Uterus (tissue), 4 donors: ENCODE results near the gene P2RX3. TPM values are rescaled to one million over a fixed set of nuclear protein-coding genes. Genes with fewer than 3 reads are reported as not detected.

Source experiments
- DNase-seq, 2 donors: peaks; one replicate each; pipeline ENCODE4 v3.0.0-alpha.2; 2019 to 2020
- H3K27ac ChIP-seq, 2 donors: fragments of 200-600 bp; sonication (generic); 1 replicate in 1 of 2; 2 replicates in 1 of 2; pipeline ENCODE4 v1.5.1; 2016 to 2018
- H3K27me3 ChIP-seq, 2 donors: fragments of 200-600 bp; sonication (generic); one replicate each; pipeline ENCODE4 v1.5.1; 2018 to 2019; ENCODE audit warnings: control low read depth in 1 of 2
- H3K36me3 ChIP-seq, 2 donors: fragments of 200-600 bp; sonication (generic); one replicate each; pipeline ENCODE4 v1.5.1; 2019; ENCODE audit warnings: control low read depth in 1 of 2
- H3K4me1 ChIP-seq, 2 donors: fragments of 200-600 bp; sonication (generic); one replicate each; pipeline ENCODE4 v1.5.1; 2018 to 2019; ENCODE audit warnings: control low read depth in 1 of 2
- H3K4me3 ChIP-seq, 2 donors: fragments of 200-600 bp; sonication (generic); 1 replicate in 1 of 2; 2 replicates in 1 of 2; pipeline ENCODE4 v1.5.1; 2018 to 2019; ENCODE audit warnings: mild to moderate bottlenecking in 1 of 2
- H3K9me3 ChIP-seq, 2 donors: fragments of 200-600 bp; sonication (generic); one replicate each; pipeline ENCODE4 v1.5.1; 2019; ENCODE audit warnings: control low read depth in 1 of 2
- CTCF ChIP-seq, 4 experiments: fragments of 200-600 bp in 2 of 4; fragments of 450-650 bp in 2 of 4; sonication (generic) in 2 of 4; IDR thresholded peaks; one replicate each; pipeline ENCODE4 v1.5.1; 2016 to 2019; ENCODE audit warnings: antibody characterized with exemption in 4 of 4, mild to moderate bottlenecking in 2 of 4, moderate library complexity in 1 of 4
- POLR2A ChIP-seq, 2 donors: fragments of 450-650 bp; IDR thresholded peaks; one replicate each; pipeline ENCODE4 v1.6.1; 2016; ENCODE audit warnings: antibody characterized with exemption in 2 of 2, mild to moderate bottlenecking in 1 of 2, moderate library complexity in 1 of 2
- intact Hi-C: fragments of 100-400 bp; cut with DNase I; formaldehyde crosslinking; loops from one replicate; pipeline ENCODE4 v1.15.1; 2023; ENCODE audit warnings: low total_unique reads
- total RNA-seq, 4 donors: library from RNA; depleted of rRNA in 3 of 4; stranded (reverse); fragments of >200 nt in 3 of 4; gene quantifications; one replicate each; pipeline versions ENCODE4 v1.1.0 to v1.2.4, GENCODE V29; 2014 to 2023
- donor health status: DM: yes; HTN: yes; CAD: no.

The P2RX3 gene
- total RNA-seq, 4 donors from 2014 or later: 0.69 TPM; not detected in 3

- TF ChIP-seq POLR2A (IDR thresholded peaks at IDR 0.05) (no peak), CTCF (IDR thresholded peaks at IDR 0.05) (no peak)
- no peak overlapping the region for H3K4me3 ChIP-seq
- DNase-seq: no peak
- no peaks in the 10 kb centered on the region for H3K9me3 ChIP-seq
- peaks cover 13 to 20% of the 10 kb centered on the region in 2 donors for H3K4me1 ChIP-seq
- peak overlapping the region; percentile 42 to 43 for H3K27ac ChIP-seq
- no peaks in the 10 kb centered on the region for H3K36me3 ChIP-seq
- H3K27me3 ChIP-seq: no peaks in the 10 kb centered on the region
- intact Hi-C loops: no loop called here
Measured at GRCh38 chr11:57318178-57318577, 20.0 kb upstream of the P2RX3 start.

GRCh38 chr11:57320067-57320718 is 18.0 kb upstream of the P2RX3 start:
- Histone ChIP-seq H3K4me3 (no peak overlapping the region), H3K27ac (peak overlapping the region; percentile 95 to 98), H3K9me3 (no peaks in the 10 kb centered on the region), H3K4me1 (peaks cover 13 to 20% of the 10 kb centered on the region in 2 donors), H3K27me3 (no peaks in the 10 kb centered on the region), H3K36me3 (no peaks in the 10 kb centered on the region)
- TF ChIP-seq POLR2A (IDR thresholded peaks at IDR 0.05) (no peak), CTCF (IDR thresholded peaks at IDR 0.05) (no peak)
- no peak for DNase-seq
- intact Hi-C loops: no loop called here

GRCh38 chr11:57320719-57321387 is 17.3 kb upstream of the P2RX3 start:
- H3K36me3 ChIP-seq: no peaks in the 10 kb centered on the region
- TF ChIP-seq CTCF (IDR thresholded peaks at IDR 0.05) (no peak), POLR2A (IDR thresholded peaks at IDR 0.05) (no peak)
- no peaks in the 10 kb centered on the region for H3K27me3 ChIP-seq
- peak overlapping the region; percentile 37 to 65 for H3K4me3 ChIP-seq
- peaks cover 13 to 24% of the 10 kb centered on the region in 2 donors for H3K4me1 ChIP-seq
- DNase-seq: no peak
- intact Hi-C loops: no loop called here
- H3K27ac ChIP-seq: peak overlapping the region; percentile 95 to 98
- no peaks in the 10 kb centered on the region for H3K9me3 ChIP-seq

GRCh38 chr11:57321388-57322255 is 16.5 kb upstream of the P2RX3 start:
- Histone ChIP-seq H3K9me3 (no peaks in the 10 kb centered on the region), H3K4me1 (peaks cover 13 to 31% of the 10 kb centered on the region in 2 donors), H3K36me3 (no peaks in the 10 kb centered on the region), H3K27me3 (no peaks in the 10 kb centered on the region), H3K27ac (peak overlapping the region; percentile 95 to 98), H3K4me3 (peak overlapping the region; percentile 37 to 65)
- DNase-seq: no peak
- no peak for TF ChIP-seq CTCF (IDR thresholded peaks at IDR 0.05)
- no peak for TF ChIP-seq POLR2A (IDR thresholded peaks at IDR 0.05)
- intact Hi-C loops: no loop called here
